Lung (tissue), 12 donors: Measurements from ENCODE around the gene PPM1H. TPM values are rescaled to one million over a fixed set of nuclear protein-coding genes. Genes with fewer than 3 reads are reported as not detected.
A peak's percentile ranks its signal among the peaks of the same experiment; 100 is the strongest.

Experiments
- ATAC-seq: fragments of 200-7000 bp; cut with Tn5 transposase; one replicate; pipeline ENCODE4 v1.9.1; 2020; ENCODE audit warnings: moderate number of reproducible peaks; ENCODE audit not compliant: insufficient read depth, low FRiP score
- DNase-seq, 3 donors: peaks; one replicate each; pipeline ENCODE4 v3.0.0-alpha.2; 2013 to 2017
- H3K27ac ChIP-seq, 2 donors: one replicate each; pipeline ENCODE4 v1.5.1; 2013; ENCODE audit warnings: mild to moderate bottlenecking in 2 of 2, moderate library complexity in 2 of 2, control low read depth in 1 of 2, inconsistent platforms in 1 of 2, low read depth in 1 of 2, low read length in 1 of 2
- H3K27me3 ChIP-seq, 3 donors: one replicate each; pipeline ENCODE4 v1.5.1; 2013; ENCODE audit warnings: low read length in 2 of 3; ENCODE audit not compliant: control insufficient read depth in 3 of 3, insufficient read depth in 3 of 3
- H3K36me3 ChIP-seq, 4 donors: one replicate each; pipeline ENCODE4 v1.5.1; 2013; ENCODE audit warnings: low read length in 4 of 4, mild to moderate bottlenecking in 1 of 4, moderate library complexity in 1 of 4; ENCODE audit not compliant: control insufficient read depth in 4 of 4, insufficient read depth in 4 of 4
- H3K4me1 ChIP-seq, 5 donors: one replicate each; pipeline ENCODE4 v1.5.1; 2013; ENCODE audit warnings: low read length in 5 of 5, mild to moderate bottlenecking in 2 of 5, moderate library complexity in 1 of 5; ENCODE audit not compliant: control insufficient read depth in 5 of 5, insufficient read depth in 5 of 5
- H3K4me3 ChIP-seq: one replicate; pipeline ENCODE4 v1.5.1; 2013; ENCODE audit warnings: mild to moderate bottlenecking, control low read depth, moderate library complexity
- H3K9ac ChIP-seq, 2 donors: one replicate each; pipeline ENCODE4 v1.5.1; 2013; ENCODE audit warnings: low read length in 2 of 2, control low read depth in 1 of 2; ENCODE audit not compliant: insufficient read depth in 1 of 2
- H3K9me3 ChIP-seq, 4 donors: one replicate each; pipeline ENCODE4 v1.5.1; 2013; ENCODE audit warnings: low read length in 3 of 4, mild to moderate bottlenecking in 1 of 4, moderate library complexity in 1 of 4; ENCODE audit not compliant: control insufficient read depth in 4 of 4, insufficient read depth in 3 of 4
- CTCF ChIP-seq: IDR thresholded peaks from 2 replicates; pipeline ENCODE4 v1.5.1; 2012; ENCODE audit warnings: mild to moderate bottlenecking; ENCODE audit errors: control extremely low read depth, extremely low read depth
- WGBS, 2 donors: extraction: QIAGEN DNeasy Blood & Tissue Kit; methylation state at CpG; one replicate each; pipeline ENCODE4 v1.1.7; 2013; 5-methylcytosine and 5-hydroxymethylcytosine counted together
- polyA plus RNA-seq, 2 donors: library from polyadenylated mRNA; stranded (reverse); fragments of 200-250 nt; gene quantifications; one replicate each; pipeline ENCODE4 v1.2.1, GENCODE V29; 2013
- total RNA-seq, 2 donors: library from RNA; depleted of rRNA in 1 of 2; stranded (reverse); fragments of >200 nt in 1 of 2; gene quantifications; one replicate each; pipeline ENCODE4 v1.2.1, GENCODE V29; 2014 to 2021
- donor health status: control.
- donor health status: control.
- donor health status: Bipolar disorder and iron deficiency.
- donor health status: healthy.
- donor health status: DM: yes; HTN: yes; CAD: no.

Gene PPM1H
- total and polyA plus RNA-seq, 4 donors, result 2.0 to 11.2 (median 5.7) TPM

- ATAC-seq, result no peak
- DNase-seq, result no peak
- H3K9me3 ChIP-seq, result no peaks in the 10 kb centered on the region
- no peak overlapping the region for H3K4me3 ChIP-seq
- H3K27ac ChIP-seq, result no peak overlapping the region
- 95 to 96% methylated on average over 2 of the region's 2 CpGs for WGBS, 2 donors
- peaks cover 0 to 2% (median 0%) of the 10 kb centered on the region in 3 donors for H3K27me3 ChIP-seq
- TF ChIP-seq CTCF, result no peak
- peaks cover 0 to 1% (median 0%) of the 10 kb centered on the region in 4 donors for H3K36me3 ChIP-seq
- H3K9ac ChIP-seq, result no peak overlapping the region
- H3K4me1 ChIP-seq, result no peaks in the 10 kb centered on the region
Measured at GRCh38 chr12:62643486-62643885, 291.5 kb downstream of the PPM1H start.

GRCh38 chr12:62642486-62642885 lies 292.5 kb downstream of the PPM1H start:
- no peaks in the 10 kb centered on the region for H3K36me3 ChIP-seq
- no peaks in the 10 kb centered on the region for H3K9me3 ChIP-seq
- DNase-seq, result no peak
- H3K9ac ChIP-seq, result no peak overlapping the region
- ATAC-seq, result no peak
- H3K27me3 ChIP-seq, result peaks cover 0 to 2% (median 0%) of the 10 kb centered on the region in 3 donors
- 70 to 76% methylated on average over 2 of the region's 2 CpGs for WGBS, 2 donors
- H3K4me3 ChIP-seq, result no peak overlapping the region
- peaks cover 0 to 2% (median 0%) of the 10 kb centered on the region in 5 donors for H3K4me1 ChIP-seq
- no peak for TF ChIP-seq CTCF
- no peak overlapping the region for H3K27ac ChIP-seq

DNA sequence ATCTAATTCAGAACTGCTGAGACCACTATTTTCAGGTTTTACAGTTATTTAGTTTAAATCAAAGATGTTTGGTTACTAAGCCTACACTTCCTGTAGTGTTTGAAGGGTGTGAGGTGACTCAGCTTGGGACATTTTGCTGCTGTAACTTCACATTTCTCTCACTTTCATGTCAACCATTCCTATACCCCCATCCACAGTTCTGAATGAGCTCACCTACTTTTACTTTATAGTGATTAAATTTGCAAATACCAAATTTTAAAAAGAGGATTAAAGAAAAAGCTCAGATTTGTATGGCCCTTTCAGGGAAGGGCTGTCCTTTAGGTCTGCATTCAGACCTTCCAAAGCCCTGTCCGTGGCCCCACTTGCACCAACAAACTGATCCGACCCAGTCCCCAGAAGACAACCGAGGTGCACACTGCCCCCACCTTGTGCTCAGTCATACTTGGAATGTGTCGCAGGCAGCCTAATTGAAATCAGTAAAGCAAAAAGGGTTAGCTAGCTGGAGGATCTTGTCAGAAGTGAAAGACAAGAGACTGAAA lies 294.0 kb downstream of the PPM1H start:
- no peak overlapping the region for H3K27ac ChIP-seq
- H3K4me3 ChIP-seq, result no peak overlapping the region
- H3K9ac ChIP-seq, result no peak overlapping the region
- ATAC-seq (no peak), DNase-seq (peak in 1 of 3 donors; percentile 15)
- H3K36me3 ChIP-seq, result no peaks in the 10 kb centered on the region
- peaks cover 0 to 2% (median 0%) of the 10 kb centered on the region in 3 donors for H3K27me3 ChIP-seq
- H3K4me1 ChIP-seq, result peaks cover 0 to 2% (median 0%) of the 10 kb centered on the region in 5 donors
- WGBS, 2 donors, result 79 to 80% methylated on average over 4 of the region's 4 CpGs
- H3K9me3 ChIP-seq, result no peaks in the 10 kb centered on the region
- no peak for TF ChIP-seq CTCF

DNA sequence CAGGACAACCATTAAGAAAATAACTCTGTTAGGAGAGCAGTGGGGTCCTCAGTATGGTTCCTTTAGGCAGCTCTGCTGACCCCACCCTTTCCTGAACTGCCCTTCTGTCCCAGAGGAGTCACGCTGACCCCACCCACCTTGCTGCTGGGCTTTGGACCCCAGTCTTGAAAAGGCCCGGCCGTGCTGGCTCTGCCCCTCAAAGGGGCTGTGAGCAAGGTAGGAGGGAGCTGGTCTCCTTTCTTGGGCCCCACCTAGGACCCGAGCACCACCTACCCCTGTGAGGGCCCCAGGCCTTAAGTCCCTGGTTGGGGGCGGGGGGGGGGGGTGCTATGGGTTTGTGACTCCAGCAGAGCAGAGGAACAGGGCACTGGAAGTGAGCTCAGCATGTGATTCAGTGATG lies 297.3 kb downstream of the PPM1H start:
- Histone ChIP-seq H3K4me3 (no peak overlapping the region), H3K36me3 (no peaks in the 10 kb centered on the region), H3K9me3 (peaks cover 0 to 2% (median 0%) of the 10 kb centered on the region in 4 donors), H3K27ac (no peak overlapping the region), H3K9ac (no peak overlapping the region), H3K27me3 (peaks cover 0 to 13% (median 0%) of the 10 kb centered on the region in 3 donors), H3K4me1 (peaks cover 0 to 2% (median 0%) of the 10 kb centered on the region in 5 donors)
- no peak for DNase-seq
- no peak for ATAC-seq
- no peak for TF ChIP-seq CTCF
- WGBS, 2 donors, result 77 to 78% methylated on average over 5 of the region's 5 CpGs
